Ectodermal cell (in vitro differentiated cells): ENCODE measurements around the gene RFX2.

Experiments
- H3K27ac ChIP-seq: 2 replicates; pipeline ENCODE4 v1.7.0; 2013; ENCODE audit warnings: mild to moderate bottlenecking, low read depth, low read length; ENCODE audit not compliant: insufficient read depth, poor library complexity, severe bottlenecking
- H3K27me3 ChIP-seq: 2 replicates; pipeline ENCODE4 v1.7.0; 2013; ENCODE audit warnings: mild to moderate bottlenecking, low read length; ENCODE audit not compliant: insufficient read depth, control insufficient read depth, poor library complexity, severe bottlenecking
- H3K36me3 ChIP-seq: one replicate; pipeline ENCODE4 v1.7.0; 2013; ENCODE audit warnings: low read length; ENCODE audit not compliant: control insufficient read depth, insufficient read depth
- H3K4me1 ChIP-seq: one replicate; pipeline ENCODE4 v1.7.0; 2013; ENCODE audit warnings: low read length; ENCODE audit not compliant: control insufficient read depth, insufficient read depth
- H3K4me3 ChIP-seq: 2 replicates; pipeline ENCODE4 v1.7.0; 2013; ENCODE audit warnings: low read depth, low read length, control low read depth; ENCODE audit not compliant: insufficient read depth
- H3K9me3 ChIP-seq: 2 replicates; pipeline ENCODE4 v1.7.0; 2013; ENCODE audit warnings: mild to moderate bottlenecking, low read length, moderate library complexity; ENCODE audit not compliant: control insufficient read depth
- WGBS, 2 experiments: methylation state at CpG; one replicate each; pipeline ENCODE4 v1.1.7; 2013; ENCODE audit warnings: missing lambda C conversion rate in 2 of 2; 5-methylcytosine and 5-hydroxymethylcytosine counted together

The RFX2 gene

DNA sequence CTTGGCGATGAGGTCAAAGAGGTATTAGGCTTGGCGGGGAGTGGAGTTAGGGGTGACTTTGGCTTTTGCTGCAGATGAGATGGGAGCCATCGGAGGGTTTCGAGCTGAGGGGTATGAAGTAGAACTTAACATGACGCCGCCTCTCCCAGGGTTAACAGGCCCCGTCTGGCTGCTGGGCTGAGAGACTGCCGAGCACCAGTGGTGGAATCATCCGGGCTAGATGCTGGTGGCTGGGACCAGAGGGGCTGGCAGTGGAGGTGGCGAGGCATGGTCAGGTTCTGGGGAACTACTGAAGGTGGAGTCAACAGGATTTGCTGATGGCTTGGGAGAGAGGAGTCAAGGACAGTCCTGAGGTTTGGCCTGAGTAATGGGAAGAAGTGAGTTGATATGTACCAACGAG is 4.9 kb downstream of the RFX2 start:
- WGBS, 2 experiments: 92 to 94% methylated on average over 11 of the region's 11 CpGs
- H3K4me1 ChIP-seq: peaks cover 9% of the 10 kb centered on the region
- H3K27me3 ChIP-seq: peaks cover 25% of the 10 kb centered on the region
- no peaks in the 10 kb centered on the region for H3K9me3 ChIP-seq
- H3K4me3 ChIP-seq: no peak overlapping the region
- H3K27ac ChIP-seq: no peak overlapping the region
- no peaks in the 10 kb centered on the region for H3K36me3 ChIP-seq

DNA sequence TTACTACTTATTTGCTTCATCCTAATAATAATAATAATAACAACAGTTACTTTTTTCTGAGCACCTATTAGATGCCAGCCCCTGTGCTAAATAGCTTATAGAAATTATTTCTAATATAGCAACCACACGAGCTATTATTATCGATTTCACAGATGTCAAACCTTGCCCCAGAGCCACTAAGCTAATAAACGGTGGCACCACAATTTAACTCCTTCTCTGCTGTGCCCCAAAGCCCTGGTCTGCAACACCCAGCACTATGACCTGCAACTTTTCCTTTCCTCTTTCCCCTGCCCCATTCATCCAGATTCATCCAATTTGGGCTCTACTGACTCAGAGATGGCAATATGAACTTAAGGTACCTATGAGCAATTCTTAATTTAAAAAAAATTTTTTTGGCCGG is 6.4 kb downstream of the RFX2 start:
- Histone ChIP-seq H3K9me3 (no peaks in the 10 kb centered on the region), H3K27ac (no peak overlapping the region), H3K4me1 (no peaks in the 10 kb centered on the region), H3K36me3 (no peaks in the 10 kb centered on the region), H3K27me3 (peaks cover 13% of the 10 kb centered on the region), H3K4me3 (no peak overlapping the region)
- 87 to 89% methylated on average over 4 of the region's 4 CpGs for WGBS, 2 experiments

DNA sequence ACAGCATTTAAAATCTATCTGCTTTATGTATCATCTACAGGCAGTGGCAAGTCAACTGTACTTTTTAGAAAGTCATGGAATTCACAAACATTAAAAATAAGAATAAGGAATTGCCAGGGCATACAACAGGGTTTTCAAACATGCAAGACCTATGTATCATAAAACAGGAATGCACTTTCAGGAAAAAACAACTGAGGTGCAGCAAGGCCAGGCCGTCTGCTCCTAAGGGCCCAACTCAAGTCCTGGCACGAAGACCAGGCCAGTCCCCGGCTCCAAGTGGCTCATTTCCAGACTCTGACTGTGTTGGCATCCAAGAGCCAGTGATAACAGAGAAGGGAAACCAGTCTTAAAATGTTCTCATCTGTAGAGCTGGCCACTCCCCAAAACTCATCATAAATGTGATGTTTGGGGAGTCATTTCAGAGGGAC is 7.1 kb downstream of the RFX2 start:
- no peak overlapping the region for H3K4me3 ChIP-seq
- H3K9me3 ChIP-seq: no peaks in the 10 kb centered on the region
- H3K27me3 ChIP-seq: peaks cover 6% of the 10 kb centered on the region
- 89 to 90% methylated on average over 3 of the region's 3 CpGs for WGBS, 2 experiments
- no peaks in the 10 kb centered on the region for H3K4me1 ChIP-seq
- H3K27ac ChIP-seq: no peak overlapping the region
- no peaks in the 10 kb centered on the region for H3K36me3 ChIP-seq

DNA sequence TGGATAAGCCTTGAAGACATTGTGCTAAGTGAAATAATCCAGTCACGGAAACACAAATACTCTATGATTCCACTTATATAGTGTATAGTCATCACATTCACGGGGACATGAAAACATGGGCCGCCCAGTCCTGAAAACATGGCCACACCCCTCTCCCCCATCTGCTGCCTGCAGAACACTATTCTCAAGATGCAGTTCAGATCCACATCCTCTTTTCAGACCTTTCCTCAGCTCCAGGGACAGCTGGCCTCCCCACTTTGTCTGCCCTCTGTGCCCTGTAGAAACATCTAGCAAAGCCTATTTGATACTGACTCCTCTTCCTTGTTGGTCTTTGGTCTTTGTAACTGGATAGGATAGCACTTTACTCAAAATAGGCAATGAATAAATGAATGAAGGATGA is 8.3 kb downstream of the RFX2 start:
- H3K27ac ChIP-seq: no peak overlapping the region
- WGBS, 2 experiments: 92 to 94% methylated on average over 3 of the region's 3 CpGs
- no peaks in the 10 kb centered on the region for H3K4me1 ChIP-seq

DNA sequence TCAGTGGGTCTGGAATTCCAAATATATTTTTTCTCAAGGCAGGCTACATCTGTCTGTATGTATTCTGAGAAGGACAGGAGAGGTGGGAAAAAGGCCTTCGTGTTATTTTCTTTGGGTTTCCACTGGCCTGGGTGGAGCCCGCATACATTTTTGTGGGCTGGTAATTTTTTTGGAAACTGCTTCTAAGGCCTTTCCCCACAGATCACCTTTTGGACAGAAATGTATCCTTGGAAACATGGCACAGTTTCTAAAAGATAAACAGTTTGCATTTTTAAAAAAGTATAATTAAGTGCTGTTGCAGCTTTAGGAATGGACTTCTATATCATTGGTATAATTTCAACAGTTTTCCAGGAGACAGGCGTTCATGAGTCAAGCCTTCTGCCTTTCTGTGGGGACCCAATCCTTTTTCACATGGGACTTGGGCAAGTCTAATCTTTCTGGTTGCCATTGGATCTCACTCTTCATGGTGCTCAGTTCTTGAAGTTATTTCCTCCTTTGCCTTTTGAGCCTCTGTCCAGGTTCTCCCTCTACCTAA is 8.9 kb downstream of the RFX2 start:
- Histone ChIP-seq H3K27me3 (no peaks in the 10 kb centered on the region), H3K4me3 (no peak overlapping the region), H3K36me3 (no peaks in the 10 kb centered on the region), H3K9me3 (no peaks in the 10 kb centered on the region), H3K4me1 (no peaks in the 10 kb centered on the region), H3K27ac (no peak overlapping the region)
- WGBS, 2 experiments: 92 to 96% methylated on average over 3 of the region's 3 CpGs

More for the DNA sequence above, 8.3 kb downstream of the RFX2 start:
- H3K4me3 ChIP-seq: no peak overlapping the region
- no peaks in the 10 kb centered on the region for H3K9me3 ChIP-seq
- H3K27me3 ChIP-seq: no peaks in the 10 kb centered on the region
- no peaks in the 10 kb centered on the region for H3K36me3 ChIP-seq

DNA sequence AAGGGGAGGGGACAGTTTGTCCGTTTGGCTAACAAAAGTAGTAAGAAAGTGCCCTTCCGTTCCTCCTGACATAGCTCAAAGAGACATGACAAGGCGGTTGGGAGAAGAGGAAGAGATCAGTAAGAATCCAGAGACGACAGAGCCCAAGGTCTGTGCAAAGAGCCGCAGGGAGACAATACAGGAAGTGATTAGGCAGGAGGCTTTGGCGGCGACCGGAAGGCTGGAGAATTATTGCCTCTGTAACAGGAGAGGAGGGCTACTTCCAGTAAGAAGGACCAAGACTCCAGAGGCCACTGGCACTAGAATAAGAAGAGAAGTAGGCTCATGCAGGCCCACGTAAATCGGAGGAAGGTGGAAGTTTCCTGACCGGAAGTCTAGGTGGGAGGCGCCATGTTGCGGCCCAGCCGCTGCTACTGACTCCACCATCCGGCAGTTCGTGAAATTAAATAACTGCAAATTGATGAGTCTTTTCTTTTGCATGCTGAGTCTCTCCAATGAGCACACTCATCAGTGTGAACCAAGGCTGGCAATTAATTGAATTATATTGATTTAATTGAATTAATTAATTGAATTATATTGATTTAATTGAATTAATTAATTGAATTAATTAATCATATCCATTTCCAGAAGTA is 9.9 kb downstream of the RFX2 start:
- no peak overlapping the region for H3K27ac ChIP-seq

DNA sequence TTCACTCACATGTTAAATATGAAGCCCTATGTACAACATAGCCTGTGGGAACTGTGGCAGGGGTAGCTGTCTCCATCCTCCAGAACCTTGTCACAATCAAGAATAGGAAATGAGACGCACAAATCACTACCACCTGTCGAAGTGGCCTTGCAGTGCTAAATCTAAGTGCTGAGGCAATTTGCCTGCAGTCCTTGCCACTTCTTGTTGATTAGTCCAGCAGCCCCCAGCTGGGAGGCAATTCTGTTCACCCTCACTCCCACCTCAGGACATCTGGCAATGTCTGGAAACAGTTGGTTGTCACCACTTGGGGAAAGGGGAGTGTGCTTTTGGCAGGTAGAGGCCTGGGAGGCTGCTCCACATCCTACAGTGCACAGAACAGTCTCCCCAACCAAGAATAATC is 10.7 kb downstream of the RFX2 start:
- H3K4me3 ChIP-seq: no peak overlapping the region
- H3K27me3 ChIP-seq: no peaks in the 10 kb centered on the region
- H3K4me1 ChIP-seq: no peaks in the 10 kb centered on the region
- H3K9me3 ChIP-seq: no peaks in the 10 kb centered on the region
- 90 to 95% methylated on average over 2 of the region's 2 CpGs for WGBS, 2 experiments
- no peak overlapping the region for H3K27ac ChIP-seq
- H3K36me3 ChIP-seq: no peaks in the 10 kb centered on the region

More for the DNA sequence above, 9.9 kb downstream of the RFX2 start:
- Histone ChIP-seq H3K4me3 (no peak overlapping the region), H3K4me1 (no peaks in the 10 kb centered on the region), H3K36me3 (no peaks in the 10 kb centered on the region), H3K27me3 (no peaks in the 10 kb centered on the region), H3K9me3 (no peaks in the 10 kb centered on the region)
- 88 to 90% methylated on average over 16 of the region's 16 CpGs for WGBS, 2 experiments

DNA sequence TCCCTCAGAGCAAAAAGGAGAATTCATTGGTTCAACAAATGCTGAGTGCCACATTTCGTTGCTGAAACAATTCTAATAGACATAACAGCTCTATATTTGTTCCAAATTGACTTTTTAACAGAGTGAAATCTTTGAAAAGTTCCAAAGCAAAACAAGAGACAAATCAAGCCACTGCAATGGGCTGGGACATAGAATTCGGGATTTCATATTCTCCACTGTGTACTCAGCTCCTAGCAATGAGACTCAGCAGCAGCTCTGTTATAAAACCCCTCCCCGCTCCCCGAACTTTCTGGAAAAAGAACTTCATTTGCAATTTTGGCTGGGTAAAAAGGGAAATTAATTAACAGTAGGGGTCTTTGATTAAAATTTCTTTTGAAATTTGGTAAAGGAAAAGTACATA is 11.3 kb downstream of the RFX2 start:
- WGBS, 2 experiments: 89 to 97% methylated on average over 4 of the region's 4 CpGs
- H3K4me3 ChIP-seq: no peak overlapping the region
- H3K27ac ChIP-seq: no peak overlapping the region
- no peaks in the 10 kb centered on the region for H3K36me3 ChIP-seq
- no peaks in the 10 kb centered on the region for H3K4me1 ChIP-seq
- no peaks in the 10 kb centered on the region for H3K27me3 ChIP-seq
- H3K9me3 ChIP-seq: no peaks in the 10 kb centered on the region

DNA sequence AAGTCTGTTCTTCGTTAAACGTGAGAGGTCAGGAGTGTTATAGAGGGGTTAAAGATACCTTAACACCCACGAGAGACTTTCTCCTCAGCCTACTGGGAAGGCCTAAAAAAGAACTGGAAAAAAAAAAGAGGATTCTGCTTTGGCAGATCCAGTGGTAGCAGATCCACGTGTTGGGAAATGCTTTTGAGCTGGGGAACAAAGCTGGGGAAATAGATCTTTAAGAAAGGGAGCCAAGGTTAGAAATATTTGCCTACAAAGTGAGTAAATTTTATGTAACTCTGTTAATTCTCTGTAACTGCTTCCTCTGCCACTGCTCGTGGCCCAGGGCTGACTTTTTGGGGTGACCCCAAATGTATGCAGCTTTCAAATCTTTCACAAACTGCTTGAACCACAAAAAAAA is 11.7 kb downstream of the RFX2 start:
- Histone ChIP-seq H3K27me3 (peaks cover 3% of the 10 kb centered on the region), H3K4me1 (no peaks in the 10 kb centered on the region), H3K36me3 (no peaks in the 10 kb centered on the region), H3K27ac (no peak overlapping the region), H3K9me3 (no peaks in the 10 kb centered on the region), H3K4me3 (no peak overlapping the region)
- 74 to 76% methylated on average over 5 of the region's 5 CpGs for WGBS, 2 experiments

DNA sequence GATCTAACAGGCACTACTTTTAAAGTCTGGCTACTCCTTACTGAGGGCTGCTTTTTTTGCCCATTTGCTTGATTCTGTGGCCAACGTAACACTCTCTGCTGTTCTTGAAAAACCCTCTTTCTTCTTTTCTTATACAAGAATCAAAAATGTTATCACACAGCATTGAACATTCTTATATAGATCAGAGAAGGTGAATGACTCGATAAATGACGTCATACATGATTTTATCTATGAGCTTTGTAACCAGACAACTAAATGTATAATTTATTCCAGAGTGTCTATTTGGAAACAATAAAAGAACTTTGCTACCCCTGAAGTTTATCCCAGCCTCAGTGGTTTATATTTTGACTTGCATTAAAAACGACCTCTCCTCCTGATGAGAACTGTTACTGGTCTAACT is 12.4 kb downstream of the RFX2 start:
- no peak overlapping the region for H3K27ac ChIP-seq
- no peaks in the 10 kb centered on the region for H3K36me3 ChIP-seq
- no peak overlapping the region for H3K4me3 ChIP-seq
- H3K9me3 ChIP-seq: no peaks in the 10 kb centered on the region
- peaks cover 6% of the 10 kb centered on the region for H3K27me3 ChIP-seq
- 90 to 94% methylated on average over 3 to 4 of the region's 4 CpGs for WGBS, 2 experiments
- H3K4me1 ChIP-seq: no peaks in the 10 kb centered on the region
